ENCODE data around the gene DPYSL3. TPM values are rescaled to one million over a fixed set of nuclear protein-coding genes. Genes with fewer than 3 reads are reported as not detected.
"Not testable (repeated sequence)": the region's sequence is repeated elsewhere in the genome, so short reads cannot be mapped to it uniquely, and the experiment has no call there.

The DPYSL3 gene
- 98.9 and 102 TPM in 2 replicates for total RNA-seq
- long read RNA-seq, full-length matches to known transcripts, result 8 of 22 reads
- long read RNA-seq, partial matches to known transcripts, result 2 of 22 reads
- long read RNA-seq, other reads (novel, unspliced or antisense), result 12 of 22 reads

GRCh38 chr5:147509710-147510651 lies at the start of gene DPYSL3:
Gene DPYSL3 (minus strand): TSS chr5:147510068. CDS start chr5:147509858, 210 bp downstream.
- peaks cover 28% of the 10 kb centered on the region for H3K4me1 Mint-ChIP-seq
- no peaks in the 10 kb centered on the region for H3K36me3 Mint-ChIP-seq (ENCODE audit: low read depth)
- H3K9me3 Mint-ChIP-seq, result no peaks in the 10 kb centered on the region
- peak within 1 kb of the TSS; percentile 94 for H3K27ac Mint-ChIP-seq (ENCODE audit: unreplicated experiment)
- DNase-seq (ENCODE audit: low read depth, low spot score), result peak; percentile 69
- peak within 1 kb of the TSS; percentile 97 for H3K4me3 Mint-ChIP-seq
- peak; percentile 50 for TF ChIP-seq CTCF (conservative IDR thresholded peaks at IDR 0.05)
- H3K27me3 Mint-ChIP-seq (ENCODE audit: low read depth), result peaks cover 26% of the 10 kb centered on the region

- H3K36me3 Mint-ChIP-seq (ENCODE audit: low read depth), result no peaks in the 10 kb centered on the region
- H3K27me3 Mint-ChIP-seq (ENCODE audit: low read depth), result peaks cover 4% of the 10 kb centered on the region
- TF ChIP-seq CTCF (conservative IDR thresholded peaks at IDR 0.05), result peak; percentile 51
- H3K4me1 Mint-ChIP-seq, result peaks cover 40% of the 10 kb centered on the region
- no peak for DNase-seq (ENCODE audit: low read depth, low spot score)
- peaks cover 2% of the 10 kb centered on the region for H3K9me3 Mint-ChIP-seq
- no peak overlapping the region for H3K4me3 Mint-ChIP-seq
- no peak overlapping the region for H3K27ac Mint-ChIP-seq (ENCODE audit: unreplicated experiment)
Observed at GRCh38 chr5:147558826-147559225, 49.0 kb upstream of the DPYSL3 start.

GRCh38 chr5:147557876-147558745 lies 48.2 kb upstream of the DPYSL3 start:
- H3K27ac Mint-ChIP-seq (ENCODE audit: unreplicated experiment), result no peak overlapping the region
- H3K36me3 Mint-ChIP-seq (ENCODE audit: low read depth), result no peaks in the 10 kb centered on the region
- peaks cover 36% of the 10 kb centered on the region for H3K4me1 Mint-ChIP-seq
- no peak overlapping the region for H3K4me3 Mint-ChIP-seq
- peaks cover 4% of the 10 kb centered on the region for H3K27me3 Mint-ChIP-seq (ENCODE audit: low read depth)
- TF ChIP-seq CTCF (conservative IDR thresholded peaks at IDR 0.05), result no peak
- no peak for DNase-seq (ENCODE audit: low read depth, low spot score)
- H3K9me3 Mint-ChIP-seq, result no peaks in the 10 kb centered on the region

GRCh38 chr5:147555176-147555575 lies 45.3 kb upstream of the DPYSL3 start:
- Mint-ChIP-seq H3K4me1 (peaks cover 20% of the 10 kb centered on the region), H3K27me3 (ENCODE audit: low read depth) (no peaks in the 10 kb centered on the region), H3K36me3 (ENCODE audit: low read depth) (no peaks in the 10 kb centered on the region), H3K9me3 (no peaks in the 10 kb centered on the region), H3K27ac (ENCODE audit: unreplicated experiment) (no peak overlapping the region), H3K4me3 (no peak overlapping the region)
- no peak for TF ChIP-seq CTCF (conservative IDR thresholded peaks at IDR 0.05)
- no peak for DNase-seq (ENCODE audit: low read depth, low spot score)

- no peak for TF ChIP-seq CTCF (conservative IDR thresholded peaks at IDR 0.05)
- Mint-ChIP-seq H3K36me3 (ENCODE audit: low read depth) (no peaks in the 10 kb centered on the region), H3K4me1 (peaks cover 20% of the 10 kb centered on the region), H3K9me3 (peaks cover 5% of the 10 kb centered on the region), H3K27me3 (ENCODE audit: low read depth) (no peaks in the 10 kb centered on the region), H3K27ac (ENCODE audit: unreplicated experiment) (peak overlapping the region; percentile 45), H3K4me3 (no peak overlapping the region)
- no peak for DNase-seq (ENCODE audit: low read depth, low spot score)
Observed at GRCh38 chr5:147554261-147554817, 44.5 kb upstream of the DPYSL3 start.

- H3K9me3 Mint-ChIP-seq; H3K36me3 Mint-ChIP-seq (ENCODE audit: low read depth); H3K27me3 Mint-ChIP-seq (ENCODE audit: low read depth); H3K4me3 Mint-ChIP-seq; DNase-seq (ENCODE audit: low read depth, low spot score): not testable (repeated sequence)
- Mint-ChIP-seq H3K27ac (ENCODE audit: unreplicated experiment) (peak overlapping the region; percentile 45), H3K4me1 (peaks cover 19% of the 10 kb centered on the region)
Observed at GRCh38 chr5:147553817-147554216, 43.9 kb upstream of the DPYSL3 start.

Measured in neural crest cell (in vitro differentiated cells).